Epithelial cell of prostate (primary cell): ENCODE measurements around the gene GNAO1.

Experiments
- DNase-seq: peaks from one replicate; pipeline ENCODE4 v3.0.0-alpha.2; 2011; ENCODE audit warnings: low read depth, low spot score
- H3K27ac ChIP-seq: fragments of 450-650 bp; 2 replicates; pipeline ENCODE4 v1.5.1; 2017; ENCODE audit warnings: mild to moderate bottlenecking

Gene GNAO1

DNA sequence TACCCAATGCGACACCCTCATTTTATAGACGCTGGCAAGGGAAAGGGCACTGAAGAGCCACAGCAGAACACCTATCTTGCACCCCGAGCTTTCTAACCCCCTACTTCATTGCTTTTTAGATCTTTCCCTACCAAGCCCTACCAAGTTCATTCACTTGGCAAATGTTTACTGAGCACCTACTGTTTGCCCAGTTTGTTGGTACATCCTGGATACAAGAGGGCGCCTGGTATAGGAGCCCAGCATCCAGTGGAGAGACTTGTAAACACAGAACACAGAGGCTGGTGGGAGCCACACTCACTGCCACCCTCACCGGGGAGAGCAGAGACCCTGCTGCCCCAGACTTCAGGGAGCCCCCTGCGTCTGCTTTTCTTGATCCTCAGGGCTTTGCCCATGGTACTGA is 112.6 kb downstream of the GNAO1 start:
- no peak overlapping the region for H3K27ac ChIP-seq
- DNase-seq, result no peak

DNA sequence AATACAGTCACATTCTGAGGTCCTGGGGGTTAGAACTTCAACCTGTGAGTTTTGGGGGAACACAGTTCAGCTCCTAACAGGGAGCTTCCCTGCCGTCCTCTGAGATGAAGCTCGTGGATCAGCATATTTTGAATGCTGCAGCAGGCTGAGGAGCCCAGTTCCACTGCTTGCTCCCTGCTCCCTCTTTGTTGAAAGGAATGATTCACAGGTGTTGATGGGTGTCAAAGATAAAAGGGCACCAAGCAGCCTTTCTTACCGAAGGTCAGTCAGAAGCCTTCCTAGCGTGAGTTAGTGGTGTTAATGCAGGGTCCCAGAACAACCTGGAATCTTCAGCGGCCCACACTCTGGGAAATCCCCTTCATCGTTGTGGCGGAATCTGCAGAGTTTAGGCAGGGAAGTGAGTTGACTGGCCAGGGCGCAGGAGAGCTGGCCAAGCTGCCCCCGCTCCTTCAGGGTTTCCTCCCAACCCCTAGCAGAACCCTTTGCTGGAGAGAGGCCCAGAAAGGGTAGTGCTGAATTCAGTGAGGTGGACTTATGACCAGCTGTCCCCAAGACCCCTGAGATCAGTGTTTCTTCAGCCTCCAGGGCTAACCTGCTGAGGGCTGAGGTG is 114.8 kb downstream of the GNAO1 start:
- H3K27ac ChIP-seq, result no peak overlapping the region
- no peak for DNase-seq

DNA sequence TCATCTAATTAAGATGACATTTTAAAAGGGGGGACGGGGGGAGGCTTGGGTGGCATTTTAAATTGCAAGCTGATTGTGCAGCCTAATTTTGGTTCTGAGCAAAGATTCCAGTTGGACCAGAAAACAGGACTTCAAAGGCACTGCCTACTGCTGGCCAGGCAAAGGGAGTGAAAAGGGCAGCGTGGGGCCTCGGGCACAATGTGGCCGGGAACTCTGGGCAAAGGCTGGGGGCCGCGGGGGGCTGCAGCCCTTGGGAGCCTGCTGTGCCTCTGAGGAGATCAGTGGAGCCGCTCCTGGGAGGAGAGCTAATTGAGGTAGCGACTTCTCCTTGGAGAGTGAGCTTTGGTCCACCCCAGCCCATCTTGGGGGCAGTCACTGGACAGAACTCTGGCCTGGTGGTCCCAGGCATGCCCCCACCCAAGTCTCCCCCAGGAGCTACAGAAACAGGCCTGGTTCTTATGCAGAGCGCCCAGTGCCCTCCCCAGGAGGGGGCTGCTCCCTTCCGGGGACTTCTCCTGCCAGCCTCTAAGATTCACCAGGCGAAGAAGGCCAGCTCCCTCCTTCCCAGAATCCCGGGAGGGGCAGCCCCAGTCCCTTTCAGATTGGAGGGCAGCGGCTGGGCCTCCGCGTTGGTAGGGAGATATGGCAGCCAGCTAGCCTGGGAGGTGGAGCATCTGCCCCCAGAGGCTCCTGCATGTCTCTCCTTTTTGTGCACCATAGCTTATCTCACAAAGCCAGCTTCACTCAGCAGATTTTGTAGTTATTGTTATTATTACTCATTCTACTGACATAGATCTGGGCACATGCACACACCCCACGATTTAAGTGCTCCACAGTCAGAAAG is 115.6 kb downstream of the GNAO1 start:
- DNase-seq, result no peak
- no peak overlapping the region for H3K27ac ChIP-seq

DNA sequence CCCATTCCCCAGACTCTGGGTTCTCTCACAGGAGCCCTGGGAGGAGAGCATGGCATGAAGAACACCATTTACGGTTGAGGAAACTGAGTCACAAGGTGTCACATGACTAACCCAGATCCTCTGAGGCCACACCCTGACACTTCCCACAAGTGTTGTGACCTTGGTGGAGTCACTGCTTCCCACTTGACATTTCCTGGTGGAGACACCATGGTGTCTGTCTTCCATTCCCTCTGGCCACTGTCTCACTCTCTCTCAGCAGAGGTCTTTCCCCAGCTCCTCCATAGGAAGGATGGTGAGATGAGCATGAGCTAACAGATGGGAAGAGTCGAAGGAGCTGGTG is 116.2 kb downstream of the GNAO1 start:
- H3K27ac ChIP-seq, result no peak overlapping the region
- DNase-seq, result no peak

DNA sequence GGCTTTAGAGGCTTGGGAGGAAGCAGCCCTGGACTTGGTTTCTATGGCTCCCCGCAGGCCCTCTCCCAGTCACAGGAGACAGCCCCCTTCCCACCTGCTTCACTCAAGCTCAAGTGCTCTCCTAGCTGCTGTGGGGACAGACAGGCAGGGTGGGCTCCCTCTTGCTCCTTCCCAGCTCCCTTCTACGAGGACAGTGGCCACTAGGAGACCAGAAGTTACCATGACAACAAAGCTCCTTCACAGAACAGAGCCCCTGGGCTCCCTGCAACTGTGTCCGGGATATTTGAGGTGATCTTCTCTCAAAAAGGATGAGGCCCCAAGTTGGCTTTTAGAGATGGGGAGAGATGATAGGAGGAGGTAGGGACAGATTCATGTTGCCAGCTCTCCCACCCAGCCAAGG is 117.7 kb downstream of the GNAO1 start:
- no peak for DNase-seq

DNA sequence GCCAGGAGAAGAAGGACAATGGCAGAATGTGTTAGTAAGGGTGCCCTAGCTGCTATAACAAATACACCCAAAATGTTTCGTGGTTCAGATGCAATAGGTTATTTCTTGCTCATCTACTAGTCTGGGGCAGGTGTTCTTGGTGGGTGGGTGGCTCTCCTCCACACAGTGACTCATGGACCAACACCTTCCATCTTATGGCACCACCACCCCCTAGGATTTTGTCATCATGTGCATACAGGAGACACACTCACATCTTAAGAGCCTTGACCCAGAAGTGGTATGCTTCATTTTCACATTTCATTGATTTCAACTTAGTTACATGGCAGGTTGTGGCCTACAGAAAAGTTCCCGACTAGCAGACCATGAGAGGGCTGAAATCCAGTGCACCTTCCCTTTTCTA is 119.4 kb downstream of the GNAO1 start:
- H3K27ac ChIP-seq, result no peak overlapping the region
- no peak for DNase-seq

More for the DNA sequence above, 117.7 kb downstream of the GNAO1 start:
- no peak overlapping the region for H3K27ac ChIP-seq

DNA sequence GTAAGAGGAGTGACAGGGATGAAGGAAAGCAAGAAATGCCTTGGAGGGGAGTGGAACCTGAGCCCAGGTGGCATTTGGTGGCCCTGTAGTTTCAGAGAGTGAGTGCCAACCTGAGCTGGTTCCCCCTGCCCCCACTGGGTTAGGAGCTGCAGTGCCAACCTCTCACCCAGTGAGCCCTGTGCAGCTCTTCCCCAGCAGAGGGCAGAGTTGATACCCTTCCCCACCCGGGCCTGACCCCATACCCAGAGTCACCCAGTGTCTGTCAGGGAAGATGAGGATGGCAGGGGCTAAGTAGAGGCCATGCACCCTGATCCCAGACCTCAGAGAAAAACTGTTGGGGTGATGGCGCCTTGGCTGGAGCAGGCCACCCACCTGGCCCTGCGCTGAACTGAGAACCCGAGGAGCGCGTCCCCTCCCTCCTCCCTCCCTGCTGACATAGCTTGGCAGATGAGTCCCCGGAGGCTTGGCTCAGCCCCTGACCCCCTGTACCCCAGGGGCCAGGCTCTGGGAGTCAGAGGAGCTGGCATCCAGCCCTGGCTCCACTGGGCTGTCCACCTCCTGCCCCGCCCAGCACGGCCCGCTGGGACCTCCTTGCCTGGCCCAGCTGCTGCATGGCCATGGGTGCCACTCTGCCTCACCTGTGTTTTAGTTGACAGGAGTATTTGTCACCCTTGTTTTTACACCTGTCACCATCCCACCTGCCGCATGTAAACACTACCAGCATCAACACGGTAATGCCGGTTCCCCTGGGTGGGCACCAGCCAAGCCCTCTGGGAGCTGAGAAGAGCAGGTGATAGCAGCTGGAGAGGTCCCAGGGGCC is 120.1 kb downstream of the GNAO1 start:
- no peak for DNase-seq
- H3K27ac ChIP-seq, result no peak overlapping the region

DNA sequence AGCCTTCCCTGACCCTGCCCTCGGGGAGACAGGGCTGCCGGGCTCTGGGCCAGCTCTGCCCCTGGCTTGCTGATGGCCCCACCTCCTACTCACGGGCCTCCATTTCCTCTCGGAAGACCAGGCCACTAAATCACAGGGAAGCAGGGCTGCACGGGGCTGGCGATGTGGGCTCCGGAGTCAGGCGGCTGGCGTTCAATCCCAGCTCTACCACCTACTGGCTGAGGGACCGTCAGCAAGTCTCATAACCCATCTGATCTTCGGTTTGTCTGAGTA is 120.7 kb downstream of the GNAO1 start:
- no peak overlapping the region for H3K27ac ChIP-seq
- no peak for DNase-seq

DNA sequence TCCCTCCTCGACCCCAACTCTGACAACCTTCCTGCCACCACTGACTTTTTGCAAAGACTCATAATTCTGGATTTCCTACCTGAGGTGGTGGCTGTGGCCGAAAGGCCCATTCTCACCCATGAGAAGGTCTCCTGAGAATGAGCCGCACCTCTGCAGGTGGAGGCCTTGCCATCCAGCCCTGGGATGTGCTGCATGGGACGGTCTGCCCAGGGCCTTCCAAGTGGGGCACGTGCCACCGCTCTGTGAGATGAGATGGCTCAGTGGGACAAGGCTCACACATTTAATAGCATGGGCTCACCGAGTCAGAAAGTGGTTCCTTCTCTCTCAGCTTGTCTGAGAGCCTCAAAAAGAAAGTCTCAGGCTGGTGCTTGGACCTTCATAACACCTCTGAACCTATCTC is 121.3 kb downstream of the GNAO1 start:
- no peak overlapping the region for H3K27ac ChIP-seq
- no peak for DNase-seq

DNA sequence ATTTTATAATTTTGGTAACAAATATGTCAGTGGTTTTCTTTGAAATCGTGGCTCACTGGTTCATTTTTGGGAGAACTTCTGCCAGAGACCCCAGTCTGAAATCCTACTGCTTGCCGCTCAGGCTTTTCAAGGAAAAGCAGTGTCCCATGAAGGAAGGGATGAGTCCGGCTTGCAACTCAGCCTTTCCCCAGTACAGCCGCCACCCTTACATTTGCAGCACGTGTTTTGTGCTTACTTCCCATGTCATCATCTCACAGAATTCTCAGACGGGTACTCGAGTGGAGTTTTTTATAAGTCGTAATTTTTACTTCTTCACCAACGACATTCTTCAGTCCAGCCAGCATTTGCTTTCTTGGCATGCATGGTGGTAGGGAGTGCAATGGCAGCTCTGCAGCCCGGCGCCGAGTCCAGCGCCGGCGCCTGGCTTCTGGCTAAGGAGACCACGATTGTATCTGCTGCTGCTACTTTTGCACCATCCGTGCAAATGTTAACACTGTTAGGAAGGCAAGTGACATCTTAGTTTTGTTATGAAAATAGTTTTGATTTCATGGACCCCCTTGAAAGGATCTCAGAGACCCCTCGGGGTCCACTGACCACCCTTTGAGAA is 123.1 kb downstream of the GNAO1 start:
- no peak overlapping the region for H3K27ac ChIP-seq
- DNase-seq, result no peak

DNA sequence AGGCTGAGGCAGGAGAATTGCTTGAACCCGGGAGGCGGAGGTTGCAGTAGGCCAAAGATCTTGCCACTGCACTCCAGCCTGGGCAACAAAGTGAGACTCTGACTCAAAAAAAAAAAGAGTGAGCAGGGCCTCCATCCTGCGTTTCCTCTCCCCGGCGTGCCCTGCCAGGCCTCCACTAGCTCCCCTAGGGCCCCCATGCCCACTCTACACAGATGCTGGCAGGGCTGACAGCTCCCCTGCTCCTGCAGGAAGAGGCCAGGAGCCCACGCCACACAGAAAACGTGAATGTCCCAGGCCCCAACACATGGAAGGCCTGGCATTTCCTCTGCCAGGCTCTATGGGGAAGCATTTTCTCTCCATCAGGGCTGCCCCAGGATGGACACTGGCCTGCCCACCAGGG is 124.7 kb downstream of the GNAO1 start:
- no peak overlapping the region for H3K27ac ChIP-seq
- DNase-seq, result no peak

DNA sequence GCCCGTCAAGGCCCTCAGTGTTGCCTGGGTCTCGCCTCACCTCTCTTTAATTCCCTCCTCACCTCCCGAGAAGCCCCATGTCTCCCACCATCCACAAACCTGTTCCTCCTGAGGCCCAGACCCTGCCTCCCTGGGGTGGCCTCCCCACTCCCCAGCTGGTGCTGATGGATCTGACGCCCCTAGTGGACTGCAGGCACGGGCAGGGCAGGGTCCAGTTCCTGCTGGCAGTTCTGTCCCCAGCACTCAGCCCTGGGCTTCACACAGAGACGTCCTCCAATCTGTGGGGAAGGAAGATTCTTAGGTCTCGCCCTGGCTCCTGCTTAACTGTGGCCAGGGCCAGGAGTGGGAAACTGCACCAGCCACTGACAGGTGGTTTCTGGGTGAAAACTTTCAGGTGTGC is 125.3 kb downstream of the GNAO1 start:
- no peak overlapping the region for H3K27ac ChIP-seq
- DNase-seq, result no peak

DNA sequence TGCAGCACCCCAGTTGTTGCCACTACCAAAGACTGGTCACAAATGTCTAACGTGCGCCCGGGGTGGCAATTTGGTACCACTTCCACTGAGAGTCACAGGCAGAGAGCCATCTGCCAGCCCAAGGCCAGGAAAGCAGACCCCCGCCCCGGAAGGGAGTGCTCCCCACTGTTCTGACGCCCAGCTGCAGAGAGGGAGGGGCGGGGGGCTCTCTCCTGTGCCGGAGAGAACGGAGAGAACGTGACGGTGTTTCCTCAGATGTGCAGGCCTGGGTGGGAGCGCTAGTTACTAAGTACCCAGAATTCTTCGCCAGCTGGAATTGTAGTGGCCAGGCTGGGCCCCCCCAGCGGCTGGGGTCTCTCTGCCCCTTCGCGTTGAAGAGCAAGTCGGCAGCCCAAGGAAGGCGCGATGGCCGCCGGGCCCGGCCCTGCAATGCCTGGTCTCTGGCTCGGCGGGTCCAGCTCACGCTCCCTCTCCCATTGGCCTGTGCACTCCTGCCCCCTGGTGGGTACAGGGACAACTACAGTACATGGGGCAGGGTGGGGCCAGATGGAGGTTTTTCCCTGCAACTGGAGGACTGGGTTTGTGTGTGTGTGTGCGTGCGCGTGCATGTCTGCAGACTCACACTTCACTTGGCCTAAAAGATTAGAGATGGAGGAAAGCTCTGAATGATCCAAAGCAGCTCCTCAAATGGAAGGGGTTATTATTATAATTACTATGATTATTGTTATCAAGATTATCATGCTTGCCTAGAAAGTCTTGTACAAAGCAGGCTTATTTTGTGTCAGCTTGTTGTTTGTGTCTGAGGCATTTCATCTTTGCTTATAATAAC is 126.9 kb downstream of the GNAO1 start:
- peak; percentile 5 for DNase-seq
- no peak overlapping the region for H3K27ac ChIP-seq

DNA sequence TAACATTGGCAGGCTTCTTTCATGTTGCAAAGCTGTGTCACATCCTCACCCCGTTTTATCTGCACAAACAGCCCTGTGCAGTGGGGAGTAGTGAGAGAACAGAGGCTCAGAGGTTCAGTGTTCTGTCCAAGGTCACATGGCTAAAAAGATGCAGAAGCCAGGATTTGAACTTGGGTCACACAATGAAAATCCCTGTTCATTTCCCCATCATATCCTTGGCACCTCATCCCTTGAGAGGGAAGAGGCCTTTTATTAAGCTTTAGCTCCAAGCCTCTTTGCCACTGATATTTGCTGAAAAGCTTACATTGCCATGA is 127.5 kb downstream of the GNAO1 start:
- DNase-seq, result no peak
- H3K27ac ChIP-seq, result no peak overlapping the region

DNA sequence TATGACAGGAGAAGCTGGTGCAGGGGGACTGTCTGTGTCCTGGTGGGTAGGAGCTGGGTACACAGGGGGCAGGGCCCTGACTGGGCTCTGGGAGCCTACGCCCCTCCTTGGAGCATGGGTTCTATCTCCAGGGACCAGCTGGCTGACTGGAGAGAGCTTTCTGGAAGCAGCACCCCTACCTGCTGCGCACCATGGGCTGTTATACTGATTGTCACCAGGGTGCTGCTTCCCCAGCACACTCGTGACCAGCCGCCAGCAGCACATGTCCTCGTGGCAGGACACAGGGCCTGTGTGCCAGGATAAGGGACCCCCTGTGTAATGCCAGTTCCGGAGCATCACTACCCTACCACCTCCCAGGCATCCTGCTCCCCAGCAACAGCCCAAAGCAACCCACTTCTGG is 128.1 kb downstream of the GNAO1 start:
- H3K27ac ChIP-seq, result no peak overlapping the region
- DNase-seq, result no peak

DNA sequence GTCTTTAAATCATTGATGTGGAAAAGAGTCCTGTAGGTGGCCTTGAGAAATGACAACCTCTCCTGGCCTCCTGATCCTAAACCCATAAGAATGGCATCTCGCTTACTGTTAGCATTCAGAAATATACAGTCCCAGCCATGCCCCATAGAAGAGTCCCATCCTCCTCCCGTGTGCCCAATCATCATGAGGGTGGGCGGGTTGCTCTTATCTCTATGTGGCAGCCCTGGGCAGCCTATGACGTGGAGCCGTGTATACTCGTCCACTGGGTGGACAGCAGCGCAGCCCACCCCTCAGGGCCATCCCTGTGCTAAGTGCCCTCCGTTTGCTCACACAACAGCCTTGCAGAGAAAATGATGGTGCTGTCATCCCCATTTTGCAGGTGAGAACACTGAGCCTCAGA is 128.8 kb downstream of the GNAO1 start:
- no peak for DNase-seq

DNA sequence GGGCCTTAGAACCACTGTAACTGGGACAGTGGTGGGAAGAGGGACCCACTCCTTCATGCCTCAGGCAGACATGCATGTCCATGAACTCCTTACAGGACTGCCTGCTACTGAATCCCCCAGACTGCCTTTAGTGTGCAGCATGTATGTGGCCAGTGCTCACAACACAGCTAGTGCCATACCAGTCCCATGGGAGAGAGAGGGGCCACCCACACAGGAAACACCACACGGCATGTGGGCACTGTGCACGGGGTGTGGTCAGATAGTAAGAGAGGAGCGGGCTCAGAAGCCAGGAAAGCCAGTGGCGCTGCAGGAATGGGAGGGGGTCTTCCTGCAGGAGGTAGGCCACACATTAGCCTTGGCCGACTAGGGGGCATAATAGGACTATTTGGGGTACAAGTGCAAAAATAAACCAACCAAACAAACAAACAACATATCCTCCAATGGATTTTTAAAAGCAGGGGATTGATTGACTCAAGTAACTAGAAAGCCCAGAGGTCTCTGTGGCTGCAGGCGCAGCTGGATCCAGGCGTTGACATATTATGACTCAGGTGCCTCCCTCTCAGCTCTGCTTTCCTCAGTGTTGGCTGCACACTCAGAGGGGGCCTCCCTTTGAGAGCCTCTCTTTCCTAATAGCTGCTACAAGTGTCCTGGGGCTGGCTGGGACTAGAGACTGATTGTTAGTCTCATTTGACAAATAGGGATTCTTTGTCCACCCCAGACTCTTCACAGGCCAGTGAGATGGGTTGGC is 129.7 kb downstream of the GNAO1 start:
- no peak for DNase-seq

More for the DNA sequence above, 128.8 kb downstream of the GNAO1 start:
- no peak overlapping the region for H3K27ac ChIP-seq

DNA sequence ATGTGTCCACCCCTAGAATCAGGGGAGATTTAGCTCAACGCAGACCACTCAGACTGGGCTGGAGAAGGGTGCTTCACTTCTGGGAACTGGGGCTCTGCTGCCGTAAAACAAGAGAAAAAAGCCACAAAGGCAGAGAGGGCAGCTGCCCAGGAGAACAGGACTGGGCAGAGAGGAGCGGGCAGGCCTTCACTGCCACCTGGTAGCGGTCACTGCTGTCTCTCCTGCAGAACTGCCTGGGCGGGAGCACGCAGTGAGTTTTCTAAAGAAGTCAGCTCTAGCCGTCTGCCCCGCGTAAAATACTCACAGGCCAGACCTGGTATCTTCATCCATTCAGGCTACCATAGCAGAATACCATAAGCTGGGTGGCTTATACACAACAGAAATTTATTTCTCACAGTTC is 130.3 kb downstream of the GNAO1 start:
- no peak overlapping the region for H3K27ac ChIP-seq
- no peak for DNase-seq

More for the DNA sequence above, 129.7 kb downstream of the GNAO1 start:
- H3K27ac ChIP-seq, result no peak overlapping the region

DNA sequence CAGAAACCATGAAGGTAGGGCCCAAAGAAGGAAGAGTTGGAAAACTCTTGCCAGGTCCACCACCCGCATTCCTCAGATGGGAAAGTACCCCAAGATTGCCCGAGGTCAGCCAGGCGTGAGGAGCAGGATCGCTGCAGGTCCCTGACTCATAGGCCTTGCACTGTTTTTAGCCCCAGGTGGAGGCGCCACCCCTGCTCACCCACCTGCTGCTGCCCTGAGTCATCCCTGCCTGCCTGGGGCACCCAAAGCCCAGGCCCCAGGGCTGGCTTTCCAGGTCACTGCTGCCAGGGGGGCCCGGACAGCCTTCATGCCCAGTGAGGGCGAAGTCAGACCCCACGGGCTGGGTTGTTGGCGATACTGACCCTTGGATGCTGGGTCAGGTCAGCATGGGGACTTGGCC is 133.1 kb downstream of the GNAO1 start:
- no peak overlapping the region for H3K27ac ChIP-seq
- peak; percentile 62 for DNase-seq

DNA sequence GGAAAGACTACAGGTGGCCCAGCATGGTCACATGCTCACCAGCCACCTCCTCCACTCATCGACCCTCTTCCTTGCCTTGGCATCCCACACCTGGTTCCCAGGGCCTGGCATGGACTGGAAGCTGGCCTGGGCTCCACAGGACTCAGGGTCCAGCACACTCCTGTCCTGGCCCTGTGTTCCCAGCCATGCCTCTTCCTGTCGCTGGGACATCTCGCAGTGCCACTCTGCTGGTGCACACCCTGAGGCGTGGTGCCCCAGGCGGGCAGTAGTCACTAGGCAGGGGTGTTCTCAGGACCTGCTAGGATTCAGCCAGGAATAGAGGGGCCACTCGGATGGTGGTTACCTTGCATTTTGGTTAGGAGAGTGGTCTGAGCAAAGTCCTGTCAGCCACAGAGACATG is 134.7 kb downstream of the GNAO1 start:
- H3K27ac ChIP-seq, result no peak overlapping the region
- DNase-seq, result no peak
